AG10803 (cell line): Measurements from ENCODE around the gene TUBGCP6.

Experiments
- DNase-seq: peaks from one replicate; pipeline ENCODE4 v3.0.0; 2010; ENCODE audit warnings: low read depth
- H3K4me3 ChIP-seq: 2 replicates; pipeline ENCODE4 v1.5.1; 2011; ENCODE audit warnings: mild to moderate bottlenecking, low read length, control low read depth
- TF ChIP-seq, protein P1 (sequence below): conservative IDR thresholded peaks from 2 replicates; pipeline ENCODE4 v1.5.1; 2011; ENCODE audit warnings: mild to moderate bottlenecking, low read length, control low read depth, inconsistent platforms

TUBGCP6 gene

DNA sequence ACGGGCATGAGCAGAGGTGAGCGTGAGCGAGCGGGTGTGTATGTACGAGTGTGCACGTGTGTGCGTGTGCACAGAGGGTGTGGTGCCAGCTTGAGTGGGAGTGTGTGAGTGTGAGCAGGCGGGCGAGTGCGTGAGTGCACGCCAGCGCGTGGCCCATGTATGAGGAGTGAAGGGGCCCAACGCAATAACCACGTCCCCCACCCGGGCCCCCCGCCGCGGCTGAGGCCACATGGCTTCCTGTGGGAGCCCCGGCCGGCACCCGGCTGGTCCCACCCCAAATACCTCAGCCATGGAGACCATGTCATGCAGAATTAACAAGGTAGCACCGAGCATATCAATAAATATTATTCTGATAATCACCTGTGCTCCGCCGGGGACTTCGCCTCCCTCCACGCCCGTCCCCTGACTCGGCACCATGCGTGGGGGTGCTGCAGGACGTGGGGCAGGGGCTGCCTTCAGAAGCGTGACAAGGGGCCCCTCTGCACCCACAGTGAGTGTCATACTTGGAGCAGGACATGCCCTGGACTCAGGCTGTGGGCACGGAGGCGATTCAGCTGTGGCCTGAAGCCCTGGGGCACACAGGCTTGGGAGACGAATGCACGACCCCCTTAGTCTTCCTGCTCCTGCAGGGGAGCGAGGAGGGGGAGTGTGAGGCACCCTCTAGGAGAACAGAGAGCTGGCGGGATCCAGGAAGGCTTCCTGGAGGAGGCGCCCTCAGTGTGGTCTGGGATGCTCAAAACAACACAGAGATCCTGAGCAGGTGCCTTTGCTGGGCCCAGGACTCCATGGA, 64.7 kb downstream of the TUBGCP6 start:
- no peak overlapping the region for H3K4me3 ChIP-seq
- DNase-seq, result no peak
- TF ChIP-seq, protein P1, sequence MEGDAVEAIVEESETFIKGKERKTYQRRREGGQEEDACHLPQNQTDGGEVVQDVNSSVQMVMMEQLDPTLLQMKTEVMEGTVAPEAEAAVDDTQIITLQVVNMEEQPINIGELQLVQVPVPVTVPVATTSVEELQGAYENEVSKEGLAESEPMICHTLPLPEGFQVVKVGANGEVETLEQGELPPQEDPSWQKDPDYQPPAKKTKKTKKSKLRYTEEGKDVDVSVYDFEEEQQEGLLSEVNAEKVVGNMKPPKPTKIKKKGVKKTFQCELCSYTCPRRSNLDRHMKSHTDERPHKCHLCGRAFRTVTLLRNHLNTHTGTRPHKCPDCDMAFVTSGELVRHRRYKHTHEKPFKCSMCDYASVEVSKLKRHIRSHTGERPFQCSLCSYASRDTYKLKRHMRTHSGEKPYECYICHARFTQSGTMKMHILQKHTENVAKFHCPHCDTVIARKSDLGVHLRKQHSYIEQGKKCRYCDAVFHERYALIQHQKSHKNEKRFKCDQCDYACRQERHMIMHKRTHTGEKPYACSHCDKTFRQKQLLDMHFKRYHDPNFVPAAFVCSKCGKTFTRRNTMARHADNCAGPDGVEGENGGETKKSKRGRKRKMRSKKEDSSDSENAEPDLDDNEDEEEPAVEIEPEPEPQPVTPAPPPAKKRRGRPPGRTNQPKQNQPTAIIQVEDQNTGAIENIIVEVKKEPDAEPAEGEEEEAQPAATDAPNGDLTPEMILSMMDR, result no peak

DNA sequence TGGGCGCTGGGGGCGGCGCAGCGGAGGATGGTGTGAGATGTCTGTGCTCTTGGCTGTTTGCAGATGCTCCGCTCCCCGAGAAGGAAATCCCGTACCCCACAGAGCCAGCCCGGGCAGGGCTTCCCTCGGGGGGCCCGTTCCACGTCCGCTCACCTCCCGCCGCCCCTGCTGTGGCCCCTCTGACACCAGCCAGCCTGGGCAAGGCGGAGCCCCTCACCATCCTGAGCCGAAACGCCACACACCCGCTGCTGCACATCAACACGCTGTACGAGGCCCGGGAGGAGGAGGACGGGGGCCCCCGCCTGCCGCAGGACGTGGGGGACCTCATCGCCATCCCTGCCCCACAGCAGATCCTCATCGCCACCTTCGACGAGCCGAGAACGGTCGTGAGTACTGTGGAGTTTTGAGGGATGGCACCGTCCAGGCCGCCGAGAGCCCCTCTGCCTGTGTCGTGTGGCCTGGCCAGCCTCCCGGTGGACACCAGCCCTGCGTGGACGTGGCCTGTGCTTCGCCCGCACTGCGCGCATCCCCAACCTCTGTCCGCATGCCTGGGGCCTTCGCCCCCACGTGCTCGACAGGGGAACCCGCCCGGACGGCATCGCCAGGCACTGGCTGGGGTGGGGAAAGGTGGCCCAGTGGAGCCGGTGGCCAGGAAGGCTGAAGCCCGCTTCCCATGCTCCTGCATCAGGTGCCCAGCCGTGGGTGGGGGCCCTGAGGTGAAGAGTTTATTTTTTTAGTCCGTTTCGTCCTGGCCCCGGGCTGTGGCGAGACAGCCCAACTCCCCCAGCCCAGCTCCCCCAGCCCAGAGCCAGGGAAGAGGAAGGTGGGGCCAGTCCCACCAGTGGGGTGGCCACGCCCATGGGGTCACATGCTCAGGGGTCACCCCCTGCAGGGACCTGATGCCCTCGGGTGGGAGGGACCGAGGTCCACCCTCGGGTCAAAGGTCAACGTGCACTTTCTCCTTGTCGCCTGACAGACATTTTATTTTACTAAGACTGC, 65.7 kb downstream of the TUBGCP6 start:
- DNase-seq, result no peak
- TF ChIP-seq, protein P1, result no peak
- no peak overlapping the region for H3K4me3 ChIP-seq

DNA sequence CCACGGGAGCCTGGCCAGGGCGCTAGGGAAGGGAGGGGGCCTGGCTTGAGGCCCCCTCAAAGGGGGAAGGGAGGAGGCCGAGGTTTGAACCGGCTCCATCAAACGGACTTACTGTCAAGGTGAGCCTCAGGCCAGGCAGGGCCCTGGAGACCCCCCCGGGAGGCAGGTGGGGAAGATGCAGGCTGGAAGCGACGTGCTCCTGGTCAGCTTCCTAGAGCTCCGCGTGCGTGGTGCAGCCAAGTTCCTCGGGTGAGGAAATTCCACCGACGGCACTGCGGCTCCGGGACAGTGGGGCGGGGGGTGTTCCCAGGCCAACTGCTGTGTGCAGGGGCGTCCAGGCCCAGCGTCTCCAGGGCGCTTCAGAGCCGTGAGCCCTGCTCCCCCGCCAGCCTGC, 66.4 kb downstream of the TUBGCP6 start:
- TF ChIP-seq, protein P1, result no peak
- no peak for DNase-seq
- H3K4me3 ChIP-seq, result no peak overlapping the region

DNA sequence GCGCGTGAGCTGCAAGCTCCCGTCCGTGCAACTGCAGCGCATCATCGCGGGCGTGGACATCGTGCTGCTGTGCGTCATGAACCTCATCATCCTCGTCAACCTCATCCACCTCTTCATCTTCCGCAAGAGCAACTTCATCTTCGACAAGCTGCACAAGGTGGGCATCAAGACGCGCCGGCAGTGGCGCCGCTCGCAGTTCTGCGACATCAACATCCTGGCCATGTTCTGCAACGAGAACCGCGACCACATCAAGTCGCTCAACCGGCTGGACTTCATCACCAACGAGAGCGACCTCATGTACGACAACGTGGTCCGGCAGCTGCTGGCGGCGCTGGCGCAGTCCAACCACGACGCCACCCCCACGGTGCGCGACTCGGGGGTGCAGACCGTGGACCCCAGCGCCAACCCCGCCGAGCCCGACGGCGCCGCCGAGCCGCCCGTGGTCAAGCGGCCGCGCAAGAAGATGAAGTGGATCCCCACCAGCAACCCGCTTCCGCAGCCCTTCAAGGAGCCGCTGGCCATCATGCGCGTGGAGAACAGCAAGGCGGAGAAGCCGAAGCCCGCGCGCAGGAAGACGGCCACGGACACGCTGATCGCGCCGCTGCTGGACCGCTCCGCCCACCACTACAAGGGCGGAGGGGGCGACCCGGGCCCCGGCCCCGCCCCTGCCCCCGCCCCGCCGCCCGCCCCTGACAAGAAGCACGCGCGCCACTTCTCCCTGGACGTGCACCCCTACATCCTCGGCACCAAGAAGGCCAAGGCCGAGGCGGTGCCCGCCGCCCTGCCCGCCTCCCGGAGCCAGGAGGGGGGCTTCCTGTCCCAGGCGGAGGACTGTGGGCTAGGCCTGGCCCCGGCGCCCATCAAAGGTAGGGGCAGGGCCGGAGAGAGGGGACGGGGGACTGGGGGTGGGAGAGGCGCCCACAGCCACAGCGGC, 67.0 kb downstream of the TUBGCP6 start:
- H3K4me3 ChIP-seq, result no peak overlapping the region
- DNase-seq, result no peak
- TF ChIP-seq, protein P1, result no peak

DNA sequence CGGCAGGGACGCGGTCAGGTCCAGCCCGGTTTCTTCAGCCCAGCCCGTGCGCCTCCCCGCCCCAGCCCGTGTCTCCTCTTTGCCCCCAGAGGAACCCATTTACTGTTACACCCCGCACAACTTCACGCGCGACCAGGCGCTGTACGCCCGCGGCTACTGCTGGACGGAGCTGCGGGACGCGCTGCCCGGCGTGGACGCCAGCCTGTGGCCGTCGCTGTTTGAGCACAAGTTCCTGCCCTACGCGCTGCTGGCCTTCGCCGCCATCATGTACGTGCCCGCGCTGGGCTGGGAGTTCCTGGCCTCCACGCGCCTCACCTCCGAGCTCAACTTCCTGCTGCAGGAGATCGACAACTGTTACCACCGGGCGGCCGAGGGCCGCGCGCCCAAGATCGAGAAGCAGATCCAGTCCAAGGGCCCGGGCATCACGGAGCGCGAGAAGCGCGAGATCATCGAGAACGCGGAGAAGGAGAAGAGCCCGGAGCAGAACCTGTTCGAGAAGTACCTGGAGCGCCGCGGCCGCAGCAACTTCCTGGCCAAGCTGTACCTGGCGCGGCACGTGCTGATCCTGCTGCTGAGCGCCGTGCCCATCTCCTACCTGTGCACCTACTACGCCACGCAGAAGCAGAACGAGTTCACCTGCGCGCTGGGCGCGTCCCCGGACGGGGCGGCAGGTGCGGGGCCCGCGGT, 67.8 kb downstream of the TUBGCP6 start:
- no peak overlapping the region for H3K4me3 ChIP-seq
- no peak for DNase-seq
- TF ChIP-seq, protein P1, result no peak
